Liver (tissue), 3 donors: ENCODE data around the gene ARMC2.

ENCODE experiments used
- EGR1 ChIP-seq, 2 donors: IDR thresholded peaks; 2 replicates each; pipeline ENCODE4 v1.6.1; 2016 to 2018; ENCODE audit warnings: antibody characterized with exemption in 2 of 2, low read depth in 2 of 2
- FOXA1 ChIP-seq: IDR thresholded peaks from 2 replicates; pipeline ENCODE4 v1.6.1; 2016; ENCODE audit warnings: antibody characterized with exemption
- GABPA ChIP-seq, 2 donors: IDR thresholded peaks in 1 of 2; conservative IDR thresholded peaks in 1 of 2; 2 replicates each; pipeline ENCODE4 v1.6.1; 2016; ENCODE audit warnings: antibody characterized with exemption in 2 of 2, mild to moderate bottlenecking in 1 of 2, moderate library complexity in 1 of 2
- HNF4G ChIP-seq: IDR thresholded peaks from 2 replicates; pipeline ENCODE4 v1.6.1; 2016; ENCODE audit warnings: antibody characterized with exemption
- JUND ChIP-seq, 2 donors: IDR thresholded peaks; 2 replicates each; pipeline ENCODE4 v1.6.1; 2016; ENCODE audit warnings: antibody characterized with exemption in 2 of 2
- RAD21 ChIP-seq, 2 donors: IDR thresholded peaks; 2 replicates each; pipeline ENCODE4 v1.6.1; 2016; ENCODE audit warnings: antibody characterized with exemption in 2 of 2, mild to moderate bottlenecking in 2 of 2
- REST ChIP-seq: IDR thresholded peaks from 2 replicates; pipeline ENCODE4 v1.6.1; 2016; ENCODE audit warnings: antibody characterized with exemption, mild to moderate bottlenecking
- RXRA ChIP-seq, 2 donors: IDR thresholded peaks; 2 replicates each; pipeline ENCODE4 v1.6.1; 2017 to 2018; ENCODE audit warnings: antibody characterized with exemption in 2 of 2, mild to moderate bottlenecking in 1 of 2
- TAF1 ChIP-seq: conservative IDR thresholded peaks from 2 replicates; pipeline ENCODE4 v1.6.1; 2016; ENCODE audit warnings: antibody characterized with exemption, mild to moderate bottlenecking
- YY1 ChIP-seq: IDR thresholded peaks from 2 replicates; pipeline ENCODE4 v1.6.1; 2016; ENCODE audit warnings: antibody characterized with exemption, mild to moderate bottlenecking
- TF ChIP-seq, protein P1 (sequence below): fragments of 150-350 bp; IDR thresholded peaks from 2 replicates; pipeline ENCODE4 v1.5.1; 2017; ENCODE audit warnings: improper control_type of control experiment, low read depth, low read length; ENCODE audit not compliant: missing input control
- TF ChIP-seq, protein P2 (sequence below): IDR thresholded peaks from 2 replicates; pipeline ENCODE4 v1.6.1; 2016; ENCODE audit warnings: antibody characterized with exemption
- TF ChIP-seq, protein P3 (sequence below): IDR thresholded peaks from 2 replicates; pipeline ENCODE4 v1.6.1; 2016; ENCODE audit warnings: antibody characterized with exemption
- TF ChIP-seq, protein P4 (sequence below): IDR thresholded peaks from 2 replicates; pipeline ENCODE4 v1.6.1; 2016; ENCODE audit warnings: antibody characterized with exemption
- donor health status: healthy.
- donor health status: healthy.

DNA sequence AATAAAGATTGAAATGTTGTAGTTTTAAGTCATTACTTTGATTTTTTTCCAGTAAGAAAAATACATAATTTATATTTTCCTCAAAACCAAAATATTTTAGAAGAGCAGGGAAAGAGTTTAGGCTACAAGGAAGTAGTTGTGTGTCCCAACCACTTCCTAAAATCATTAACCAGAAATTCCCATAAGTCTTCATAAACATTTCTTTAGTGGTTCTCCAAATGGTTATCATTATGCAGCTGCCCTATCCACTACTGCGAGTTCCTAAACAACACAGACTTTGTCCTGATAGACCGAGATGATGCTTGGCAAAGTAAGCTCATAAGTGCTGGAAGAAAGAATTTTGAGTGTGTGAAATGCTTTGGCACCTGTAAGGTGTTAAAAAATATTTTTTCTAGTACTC is 93.6 kb downstream of the ARMC2 start:
- no peak for TF ChIP-seq REST
- TF ChIP-seq, protein P1, sequence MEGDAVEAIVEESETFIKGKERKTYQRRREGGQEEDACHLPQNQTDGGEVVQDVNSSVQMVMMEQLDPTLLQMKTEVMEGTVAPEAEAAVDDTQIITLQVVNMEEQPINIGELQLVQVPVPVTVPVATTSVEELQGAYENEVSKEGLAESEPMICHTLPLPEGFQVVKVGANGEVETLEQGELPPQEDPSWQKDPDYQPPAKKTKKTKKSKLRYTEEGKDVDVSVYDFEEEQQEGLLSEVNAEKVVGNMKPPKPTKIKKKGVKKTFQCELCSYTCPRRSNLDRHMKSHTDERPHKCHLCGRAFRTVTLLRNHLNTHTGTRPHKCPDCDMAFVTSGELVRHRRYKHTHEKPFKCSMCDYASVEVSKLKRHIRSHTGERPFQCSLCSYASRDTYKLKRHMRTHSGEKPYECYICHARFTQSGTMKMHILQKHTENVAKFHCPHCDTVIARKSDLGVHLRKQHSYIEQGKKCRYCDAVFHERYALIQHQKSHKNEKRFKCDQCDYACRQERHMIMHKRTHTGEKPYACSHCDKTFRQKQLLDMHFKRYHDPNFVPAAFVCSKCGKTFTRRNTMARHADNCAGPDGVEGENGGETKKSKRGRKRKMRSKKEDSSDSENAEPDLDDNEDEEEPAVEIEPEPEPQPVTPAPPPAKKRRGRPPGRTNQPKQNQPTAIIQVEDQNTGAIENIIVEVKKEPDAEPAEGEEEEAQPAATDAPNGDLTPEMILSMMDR = no peak
- TF ChIP-seq TAF1 = no peak
- no peak for TF ChIP-seq GABPA (IDR thresholded peaks at IDR 0.05 in 1 of 2, conservative IDR thresholded peaks at IDR 0.05 in 1 of 2)
- no peak for TF ChIP-seq YY1
- no peak for TF ChIP-seq EGR1 (IDR thresholded peaks at IDR 0.05; ENCODE audit: low read depth in 2 of 2)
- no peak for TF ChIP-seq JUND (IDR thresholded peaks at IDR 0.05)
- TF ChIP-seq, protein P2, sequence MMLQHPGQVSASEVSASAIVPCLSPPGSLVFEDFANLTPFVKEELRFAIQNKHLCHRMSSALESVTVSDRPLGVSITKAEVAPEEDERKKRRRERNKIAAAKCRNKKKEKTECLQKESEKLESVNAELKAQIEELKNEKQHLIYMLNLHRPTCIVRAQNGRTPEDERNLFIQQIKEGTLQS = no peak
- TF ChIP-seq, protein P3, sequence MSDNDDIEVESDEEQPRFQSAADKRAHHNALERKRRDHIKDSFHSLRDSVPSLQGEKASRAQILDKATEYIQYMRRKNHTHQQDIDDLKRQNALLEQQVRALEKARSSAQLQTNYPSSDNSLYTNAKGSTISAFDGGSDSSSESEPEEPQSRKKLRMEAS = no peak
- TF ChIP-seq RAD21 (IDR thresholded peaks at IDR 0.05) = no peak
- TF ChIP-seq, protein P4, sequence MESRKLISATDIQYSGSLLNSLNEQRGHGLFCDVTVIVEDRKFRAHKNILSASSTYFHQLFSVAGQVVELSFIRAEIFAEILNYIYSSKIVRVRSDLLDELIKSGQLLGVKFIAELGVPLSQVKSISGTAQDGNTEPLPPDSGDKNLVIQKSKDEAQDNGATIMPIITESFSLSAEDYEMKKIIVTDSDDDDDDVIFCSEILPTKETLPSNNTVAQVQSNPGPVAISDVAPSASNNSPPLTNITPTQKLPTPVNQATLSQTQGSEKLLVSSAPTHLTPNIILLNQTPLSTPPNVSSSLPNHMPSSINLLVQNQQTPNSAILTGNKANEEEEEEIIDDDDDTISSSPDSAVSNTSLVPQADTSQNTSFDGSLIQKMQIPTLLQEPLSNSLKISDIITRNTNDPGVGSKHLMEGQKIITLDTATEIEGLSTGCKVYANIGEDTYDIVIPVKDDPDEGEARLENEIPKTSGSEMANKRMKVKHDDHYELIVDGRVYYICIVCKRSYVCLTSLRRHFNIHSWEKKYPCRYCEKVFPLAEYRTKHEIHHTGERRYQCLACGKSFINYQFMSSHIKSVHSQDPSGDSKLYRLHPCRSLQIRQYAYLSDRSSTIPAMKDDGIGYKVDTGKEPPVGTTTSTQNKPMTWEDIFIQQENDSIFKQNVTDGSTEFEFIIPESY = no peak
- TF ChIP-seq RXRA (IDR thresholded peaks at IDR 0.05) = no peak
- TF ChIP-seq FOXA1 = no peak
- TF ChIP-seq HNF4G = no peak
